H1 (cell line): Measurements from ENCODE around the gene MYO1G. TPM values are rescaled to one million over a fixed set of nuclear protein-coding genes. Genes with fewer than 3 reads are reported as not detected.

Experiments
- CTCF ChIA-PET: fragments of 300-600 bp; sonication (Branson Sonifier 250); formaldehyde crosslinking; loops from one replicate; lab custom pipeline; 2021; ENCODE audit not compliant: partially characterized antibody; lab: Charles Lee
- POLR2A ChIA-PET: fragments of 300-600 bp; sonication (Branson Sonifier 250); formaldehyde crosslinking; loops from one replicate; lab custom pipeline; 2021; ENCODE audit warnings: inconsistent platforms; ENCODE audit not compliant: partially characterized antibody; lab: Charles Lee
- DNase-seq, 2 experiments: peaks; one replicate each; pipeline versions ENCODE4 v3.0.0 to v3.0.0-alpha.2; 2010 to 2022; ENCODE audit warnings: low spot score in 2 of 2, low read depth in 1 of 2, mixed read lengths in 1 of 2
- FAIRE-seq: peaks from 2 replicates; lab custom pipeline; 2011; peaks lifted over from hg19 to GRCh38; lab: Jason Lieb, UNC
- H2AFZ ChIP-seq: 2 replicates; pipeline ENCODE4 v1.8.1; 2012; ENCODE audit warnings: low read length, inconsistent platforms
- H2AK5ac ChIP-seq: 2 replicates; pipeline ENCODE4 v1.6.1; 2013; ENCODE audit warnings: low read depth, low read length
- H2BK120ac ChIP-seq: replicated peaks from 2 replicates; pipeline ENCODE3; 2013; ENCODE audit warnings: low read depth, low read length, inconsistent platforms
- H2BK12ac ChIP-seq: 2 replicates; pipeline ENCODE4 v1.6.1; 2013; ENCODE audit warnings: low read depth, low read length
- H2BK15ac ChIP-seq: 2 replicates; pipeline ENCODE4 v1.6.1; 2013; ENCODE audit warnings: low read length
- H2BK20ac ChIP-seq: 2 replicates; pipeline ENCODE4 v1.6.1; 2013; ENCODE audit warnings: low read length
- H2BK5ac ChIP-seq: 2 replicates; pipeline ENCODE4 v1.6.1; 2013; ENCODE audit warnings: low read depth, low read length
- H3K14ac ChIP-seq: 2 replicates; pipeline ENCODE4 v1.6.1; 2013; ENCODE audit warnings: inconsistent platforms; ENCODE audit not compliant: insufficient read length
- H3K18ac ChIP-seq: 2 replicates; pipeline ENCODE4 v1.6.1; 2013; ENCODE audit warnings: low read length; ENCODE audit errors: extremely low read depth
- H3K23ac ChIP-seq: 2 replicates; pipeline ENCODE4 v1.6.1; 2013; ENCODE audit warnings: inconsistent platforms; ENCODE audit not compliant: insufficient read length
- H3K23me2 ChIP-seq: 2 replicates; pipeline ENCODE4 v1.6.1; 2013; ENCODE audit warnings: low read depth, low read length
- H3K27ac ChIP-seq: 2 replicates; pipeline ENCODE4 v1.6.1; 2011; ENCODE audit warnings: low read depth, low read length, inconsistent platforms
- H3K27me3 ChIP-seq, 4 experiments: replicated peaks in 1 of 4; 1 replicate in 1 of 4; 2 replicates in 3 of 4; pipeline versions ENCODE4 v1.6.1 to v1.8.1; 2011 to 2013; ENCODE audit warnings: low read length in 3 of 4, mild to moderate bottlenecking in 3 of 4, inconsistent platforms in 2 of 4, mixed read lengths in 2 of 4, moderate library complexity in 1 of 4; ENCODE audit not compliant: control insufficient read depth in 3 of 4, insufficient read depth in 3 of 4; ENCODE audit errors: extremely low read depth in 1 of 4
- H3K36me3 ChIP-seq, 4 experiments: 2 replicates each; pipeline versions ENCODE4 v1.6.1 to v1.8.1; 2011 to 2013; ENCODE audit warnings: mild to moderate bottlenecking in 4 of 4, low read length in 3 of 4, moderate library complexity in 2 of 4, control low read depth in 1 of 4, inconsistent platforms in 1 of 4; ENCODE audit not compliant: insufficient read depth in 4 of 4, control insufficient read depth in 2 of 4
- H3K4ac ChIP-seq: replicated peaks from 2 replicates; pipeline ENCODE3; 2013; ENCODE audit warnings: low read length, low read depth, mixed read lengths, inconsistent platforms; ENCODE audit not compliant: insufficient read length
- H3K4me1 ChIP-seq, 4 experiments: replicated peaks in 1 of 4; 1 replicate in 1 of 4; 2 replicates in 3 of 4; pipeline versions ENCODE4 v1.6.1 to v1.8.1; 2011 to 2013; ENCODE audit warnings: low read length in 3 of 4, inconsistent platforms in 2 of 4, mixed read lengths in 1 of 4; ENCODE audit not compliant: insufficient read depth in 4 of 4, control insufficient read depth in 3 of 4
- H3K4me2 ChIP-seq, 2 experiments: 2 replicates each; pipeline versions ENCODE4 v1.6.1 to v1.8.1; 2011 to 2013; ENCODE audit warnings: low read depth in 2 of 2, low read length in 2 of 2, control low read depth in 1 of 2, inconsistent platforms in 1 of 2, mild to moderate bottlenecking in 1 of 2; ENCODE audit not compliant: insufficient read depth in 1 of 2
- H3K4me3 ChIP-seq, 4 experiments: fragments of 200-600, 300-600 bp in 1 of 4; sonication (generic), shearing (Covaris generic), sonication (Bioruptor Twin) in 1 of 4; 2 replicates each; pipeline versions ENCODE4 v1.5.1 to v1.8.1; 2011 to 2016; ENCODE audit warnings: low read length in 4 of 4, low read depth in 3 of 4, control low read depth in 2 of 4, inconsistent platforms in 2 of 4, mild to moderate bottlenecking in 2 of 4, mixed read lengths in 1 of 4, moderate library complexity in 1 of 4; ENCODE audit not compliant: insufficient read depth in 2 of 4; ENCODE audit errors: extremely low read depth in 1 of 4
- H3K56ac ChIP-seq: replicated peaks from 2 replicates; pipeline ENCODE3; 2013; ENCODE audit warnings: low read depth, mild to moderate bottlenecking, mixed read lengths, low read length, inconsistent platforms; ENCODE audit not compliant: insufficient read length
- H3K79me1 ChIP-seq: 2 replicates; pipeline ENCODE4 v1.6.1; 2013; ENCODE audit warnings: low read depth, low read length, control low read depth
- H3K79me2 ChIP-seq, 2 experiments: 2 replicates each; pipeline versions ENCODE4 v1.6.1 to v1.8.1; 2012 to 2013; ENCODE audit warnings: low read length in 2 of 2, mild to moderate bottlenecking in 2 of 2, inconsistent platforms in 1 of 2; ENCODE audit not compliant: insufficient read depth in 2 of 2, control insufficient read depth in 1 of 2
- H3K9ac ChIP-seq, 4 experiments: replicated peaks in 1 of 4; 1 replicate in 1 of 4; 2 replicates in 3 of 4; pipeline versions ENCODE4 v1.6.1 to v1.8.1; 2011 to 2013; ENCODE audit warnings: low read depth in 3 of 4, low read length in 3 of 4, control low read depth in 2 of 4, mild to moderate bottlenecking in 2 of 4, moderate library complexity in 2 of 4, inconsistent platforms in 1 of 4; ENCODE audit errors: extremely low read depth in 1 of 4
- H3K9me3 ChIP-seq, 2 experiments: 2 replicates each; pipeline versions ENCODE4 v1.6.1 to v1.8.1; 2012 to 2013; ENCODE audit warnings: mild to moderate bottlenecking in 2 of 2, moderate library complexity in 2 of 2, control low read depth in 1 of 2, inconsistent platforms in 1 of 2, low read depth in 1 of 2, low read length in 1 of 2, mixed read lengths in 1 of 2; ENCODE audit not compliant: insufficient read depth in 2 of 2
- H4K20me1 ChIP-seq, 2 experiments: replicated peaks in 1 of 2; 2 replicates each; pipeline versions ENCODE3 to v1.8.1; 2011 to 2013; ENCODE audit warnings: inconsistent platforms in 2 of 2, low read length in 2 of 2, mild to moderate bottlenecking in 1 of 2; ENCODE audit not compliant: insufficient read depth in 2 of 2, control insufficient read depth in 1 of 2
- H4K5ac ChIP-seq: 2 replicates; pipeline ENCODE4 v1.6.1; 2013; ENCODE audit warnings: low read length, low read depth, mixed read lengths, inconsistent platforms; ENCODE audit not compliant: insufficient read length
- H4K8ac ChIP-seq: 2 replicates; pipeline ENCODE4 v1.8.0; 2013; ENCODE audit warnings: mild to moderate bottlenecking, moderate library complexity, low read length, inconsistent platforms; ENCODE audit not compliant: insufficient read depth; ENCODE audit errors: extremely low read depth
- H4K91ac ChIP-seq: replicated peaks from 2 replicates; pipeline ENCODE3; 2013; ENCODE audit warnings: low read length, mixed read lengths, inconsistent platforms; ENCODE audit not compliant: insufficient read length
- CHD2 ChIP-seq: IDR thresholded peaks from 2 replicates; pipeline ENCODE4 v1.6.1; 2012; ENCODE audit warnings: low read length, improper control_type of control experiment
- EGR1 ChIP-seq: IDR thresholded peaks from 2 replicates; pipeline ENCODE4 v1.6.1; 2011; ENCODE audit warnings: low read depth, low read length, borderline replicate concordance
- SIN3A ChIP-seq, 2 experiments: IDR thresholded peaks in 1 of 2; conservative IDR thresholded peaks in 1 of 2; 2 replicates each; pipeline ENCODE4 v1.6.1; 2011 to 2012; ENCODE audit warnings: low read length in 2 of 2, improper control_type of control experiment in 1 of 2, low read depth in 1 of 2, mild to moderate bottlenecking in 1 of 2
- TBP ChIP-seq: IDR thresholded peaks from 2 replicates; pipeline ENCODE4 v1.6.1; 2011; ENCODE audit warnings: low read depth, low read length, improper control_type of control experiment
- TCF12 ChIP-seq: IDR thresholded peaks from 2 replicates; pipeline ENCODE4 v1.6.1; 2011; ENCODE audit warnings: low read depth, mild to moderate bottlenecking, low read length
- ZNF274 ChIP-seq: IDR thresholded peaks from 2 replicates; pipeline ENCODE4 v1.7.0; 2012; ENCODE audit warnings: low read length, borderline replicate concordance; ENCODE audit errors: extremely low read depth
- WGBS, 2 experiments: shearing (Covaris generic) in 1 of 2; methylation state at CpG; one replicate each; pipeline versions ENCODE4 v1.1.6 to v1.1.7; 2013 to 2015; ENCODE audit warnings: low lambda C conversion rate in 2 of 2, mixed read lengths in 2 of 2, inconsistent platforms in 1 of 2, low coverage in 1 of 2, missing lambda C conversion rate in 1 of 2; ENCODE audit not compliant: insufficient replicate concordance in 2 of 2, insufficient coverage in 1 of 2, insufficient read length in 1 of 2; ENCODE audit errors: extremely low coverage in 1 of 2, missing lambda C conversion rate in 1 of 2; 5-methylcytosine and 5-hydroxymethylcytosine counted together
- polyA plus RNA-seq, 7 experiments: library from polyadenylated mRNA; depleted of rRNA in 3 of 7; stranded (reverse) in 5 of 7; unstranded in 2 of 7; fragments of >200 nt in 5 of 7; fragments of 200-250 nt in 2 of 7; gene quantifications; 1 replicate in 5 of 7; 2 replicates in 1 of 7; 4 replicates in 1 of 7; pipeline versions ENCODE4 v1.2.1 to v1.2.3, GENCODE V29; 2011 to 2013; ENCODE audit warnings: missing spikeins in 2 of 7, mixed read lengths in 2 of 7
- total RNA-seq: library from RNA; stranded (reverse); fragmentation: NEBNext Ultra II Directional; extraction: Animal tissue kit (Norgen Biotek cat#: 25700); gene quantifications from 2 replicates; pipeline ENCODE4 v1.2.1, GENCODE V29; 2021

Gene MYO1G
- total and polyA plus RNA-seq, 2 of the 8 experiments (the other 6 are each of a cell fraction or from before 2014, with no cell fraction given) = 0.08 to 0.19 TPM

- Histone ChIP-seq H2AFZ (no peak overlapping the region), H2BK120ac (no peak overlapping the region), H4K5ac (no peak overlapping the region), H4K20me1 (no peaks in the 10 kb centered on the region), H3K79me2 (no peaks in the 10 kb centered on the region), H3K4me1 (peaks cover 0 to 11% (median 4%) of the 10 kb centered on the region in 4 experiments; a peak in 4 of 7 replicates), H2BK12ac (no peak overlapping the region), H3K9ac (no peak overlapping the region), H3K4ac (no peak overlapping the region), H3K56ac (no peak overlapping the region), H3K23ac (no peak overlapping the region), H2BK15ac (no peak overlapping the region), H3K18ac (no peak overlapping the region), H3K4me2 (no peak overlapping the region), H3K14ac (no peak overlapping the region), H4K91ac (no peak overlapping the region), H4K8ac (no peak overlapping the region; the same call in 1 of the 2 replicates), H3K79me1 (no peaks in the 10 kb centered on the region), H3K27ac (no peak overlapping the region), H3K4me3 (no peak overlapping the region), H2AK5ac (no peak overlapping the region), H3K23me2 (peaks cover 5% of the 10 kb centered on the region; the same call in 1 of the 2 replicates), H2BK20ac (no peak overlapping the region), H3K27me3 (peaks cover 10 to 40% (median 23%) of the 10 kb centered on the region in 4 experiments; a peak in 6 of 7 replicates), H2BK5ac (no peak overlapping the region), H3K36me3 (no peaks in the 10 kb centered on the region), H3K9me3 (no peaks in the 10 kb centered on the region)
- ChIA-PET CTCF (interaction anchor here (0.6 to 1.0 kb wide), 5 partner anchors 14 to 155 kb away, joined by 3 to 4 read pairs (median 3); no protein-coding TSS in a partner anchor), POLR2A (interaction anchor here (1.0 to 17.9 kb wide), 4 partner anchors 14 to 112 kb away, joined by 3 to 327 read pairs (median 3); partner anchors contain the start of gene MYO1G)
- FAIRE-seq (no peak), DNase-seq (no peak)
- 81% methylated on average over 4 of the region's 4 CpGs; no CpG with 5 or more reads in 1 of the 2 experiments for WGBS, 2 experiments
- no peak for TF ChIP-seq CHD2
- TF ChIP-seq EGR1 = no peak
- no peak for TF ChIP-seq TCF12
- no peak for TF ChIP-seq SIN3A (conservative IDR thresholded peaks at IDR 0.05 in 1 of 2, IDR thresholded peaks at IDR 0.05 in 1 of 2; ENCODE audit: low read depth in 1 of 2, low read length in 2 of 2)
- TF ChIP-seq TBP = no peak
- TF ChIP-seq ZNF274 = no peak
Measured at GRCh38 chr7:44960011-44960580, 18.7 kb downstream of the MYO1G start.
